ENCODE results near the gene PSMA7.
"Not testable (repeated sequence)": the region's sequence is repeated elsewhere in the genome, so short reads cannot be mapped to it uniquely, and the experiment has no call there.

The PSMA7 gene

GRCh38 chr20:62156254-62156556, 13.0 kb upstream of the PSMA7 start:
- in situ Hi-C loops (cut with MboI; ENCODE audit: low sequenced_read_pairs), result no loop called here

- in situ Hi-C loops (cut with MboI; ENCODE audit: low sequenced_read_pairs), result no loop called here
Observed at GRCh38 chr20:62155428-62156253, 12.4 kb upstream of the PSMA7 start.

GRCh38 chr20:62151835-62152364, 8.7 kb upstream of the PSMA7 start:
- in situ Hi-C loops (cut with MboI; ENCODE audit: low sequenced_read_pairs), result no loop called here

GRCh38 chr20:62151225-62151624, 8.0 kb upstream of the PSMA7 start:
- in situ Hi-C loops (cut with MboI; ENCODE audit: low sequenced_read_pairs), result no loop called here

- in situ Hi-C loops (cut with MboI; ENCODE audit: low sequenced_read_pairs), result no loop called here
Observed at GRCh38 chr20:62150310-62150575, 7.0 kb upstream of the PSMA7 start.

- in situ Hi-C loops (cut with MboI; ENCODE audit: low sequenced_read_pairs), result no loop called here
Observed at GRCh38 chr20:62149532-62150309, 6.5 kb upstream of the PSMA7 start.

GRCh38 chr20:62148908-62149314, 5.7 kb upstream of the PSMA7 start:
- in situ Hi-C loops (cut with MboI; ENCODE audit: low sequenced_read_pairs), result no loop called here

GRCh38 chr20:62148383-62148782, 5.2 kb upstream of the PSMA7 start:
- in situ Hi-C loops (cut with MboI; ENCODE audit: low sequenced_read_pairs), result not testable (repeated sequence)

- in situ Hi-C loops (cut with MboI; ENCODE audit: low sequenced_read_pairs), result no loop called here
Observed at GRCh38 chr20:62147528-62147927, 4.3 kb upstream of the PSMA7 start.

- in situ Hi-C loops (cut with MboI; ENCODE audit: low sequenced_read_pairs), result no loop called here
Observed at GRCh38 chr20:62147125-62147524, 3.9 kb upstream of the PSMA7 start.

GRCh38 chr20:62146019-62146755, 3.0 kb upstream of the PSMA7 start:
- in situ Hi-C loops (cut with MboI; ENCODE audit: low sequenced_read_pairs), result no loop called here

GRCh38 chr20:62145688-62146018, 2.5 kb upstream of the PSMA7 start:
- in situ Hi-C loops (cut with MboI; ENCODE audit: low sequenced_read_pairs), result no loop called here

GRCh38 chr20:62143957-62144825, 997 bp upstream of the PSMA7 start:
- in situ Hi-C loops (cut with MboI; ENCODE audit: low sequenced_read_pairs), result no loop called here

- in situ Hi-C loops (cut with MboI; ENCODE audit: low sequenced_read_pairs), result no loop called here
Observed at GRCh38 chr20:62142252-62143080, 728 bp downstream of the PSMA7 start.

- in situ Hi-C loops (cut with MboI; ENCODE audit: low sequenced_read_pairs), result no loop called here
Observed at GRCh38 chr20:62141397-62142251, 1.6 kb downstream of the PSMA7 start.

GRCh38 chr20:62141043-62141396, 2.2 kb downstream of the PSMA7 start:
- in situ Hi-C loops (cut with MboI; ENCODE audit: low sequenced_read_pairs), result no loop called here

- in situ Hi-C loops (cut with MboI; ENCODE audit: low sequenced_read_pairs), result no loop called here
Observed at GRCh38 chr20:62139636-62140035, 3.6 kb downstream of the PSMA7 start.

GRCh38 chr20:62138912-62139311, 4.3 kb downstream of the PSMA7 start:
- in situ Hi-C loops (cut with MboI; ENCODE audit: low sequenced_read_pairs), result no loop called here

GRCh38 chr20:62138204-62138543, 5.0 kb downstream of the PSMA7 start:
- in situ Hi-C loops (cut with MboI; ENCODE audit: low sequenced_read_pairs), result no loop called here

All from HL-60/S4 (cell line).